Ovary (tissue), 9 donors: ENCODE results near the gene TMEM95. TPM values are rescaled to one million over a fixed set of nuclear protein-coding genes. Genes with fewer than 3 reads are reported as not detected.

Source experiments
- DNase-seq, 5 donors: peaks; one replicate each; pipeline ENCODE4 v3.0.0-alpha.2; 2019 to 2020
- H3K27ac ChIP-seq, 2 donors: fragments of 200-600 bp; one replicate each; pipeline versions ENCODE4 v1.5.1 to v1.8.0; 2019 to 2022
- H3K27me3 ChIP-seq: fragments of 200-600 bp; one replicate; pipeline ENCODE4 v1.8.0; 2022
- H3K36me3 ChIP-seq: fragments of 200-600 bp; sonication (generic); one replicate; pipeline ENCODE4 v1.5.1; 2019
- H3K4me1 ChIP-seq: one replicate; pipeline ENCODE4 v1.8.1; 2013; ENCODE audit warnings: mild to moderate bottlenecking, moderate library complexity; ENCODE audit not compliant: insufficient read depth
- H3K4me3 ChIP-seq: fragments of 200-600 bp; sonication (generic); one replicate; pipeline ENCODE4 v1.5.1; 2017
- H3K9me3 ChIP-seq, 2 donors: fragments of 200-600 bp in 1 of 2; sonication (generic) in 1 of 2; one replicate each; pipeline versions ENCODE4 v1.5.1 to v1.8.1; 2013 to 2019; ENCODE audit warnings: mild to moderate bottlenecking in 1 of 2, moderate library complexity in 1 of 2
- CTCF ChIP-seq, 3 donors: fragments of 450-650 bp in 2 of 3; fragments of 200-600 bp in 1 of 3; IDR thresholded peaks; one replicate each; pipeline versions ENCODE4 v1.5.1 to v1.8.0; 2016 to 2022; ENCODE audit warnings: antibody characterized with exemption in 3 of 3, mild to moderate bottlenecking in 1 of 3
- EP300 ChIP-seq: sonication (generic); formaldehyde crosslinking; IDR thresholded peaks from one replicate; pipeline ENCODE4 v1.6.1; 2017; ENCODE audit warnings: antibody characterized with exemption
- POLR2A ChIP-seq: fragments of 450-650 bp; IDR thresholded peaks from one replicate; pipeline ENCODE4 v1.6.1; 2017; ENCODE audit warnings: antibody characterized with exemption, mild to moderate bottlenecking, moderate library complexity
- WGBS, 3 donors: extraction: QIAGEN DNeasy Blood & Tissue Kit in 1 of 3; methylation state at CpG; one replicate each; pipeline versions ENCODE4 v1.1.5 to v1.1.7; 2013 to 2017; 5-methylcytosine and 5-hydroxymethylcytosine counted together
- intact Hi-C, 4 donors: fragments of 100-400 bp; cut with DNase I; formaldehyde crosslinking; loops; one replicate each; pipeline versions ENCODE4 v1.11.0 to v1.15.1; 2022 to 2023
- polyA plus RNA-seq, 2 donors: library from polyadenylated mRNA; stranded (reverse); fragments of 200-250 nt in 1 of 2; fragments of 350-450 nt in 1 of 2; fragmentation: Illumina TruSeq in 1 of 2; extraction: RNeasy Lipid Tissue Mini Kit (QIAGEN cat#74804) in 1 of 2; gene quantifications; one replicate each; pipeline ENCODE4 v1.2.3, GENCODE V29; 2013 to 2014
- total RNA-seq, 7 donors: library from RNA; depleted of rRNA in 2 of 7; stranded (reverse); fragments of >200 nt in 2 of 7; fragmentation: NEBNext Ultra II Directional in 3 of 7; extraction: Animal tissue kit (Norgen Biotek cat#: 25700) in 3 of 7; gene quantifications; one replicate each; pipeline versions ENCODE4 v1.1.0 to v1.2.4, GENCODE V29; 2016 to 2023
- donor health status: DM: no; HTN: no; CAD: no; lungs with moderate emphysema.
- donor health status: DM: no; HTN: no; CAD: no.
- donor health status: Bipolar disorder and iron deficiency.
- donor health status: DM: yes; HTN: yes; CAD: no.
- donor health status: DM: no; HTN: no; CAD: no.
- donor health status: DM: yes; HTN: yes; CAD: no.

The TMEM95 gene
- total and polyA plus RNA-seq, 9 donors = not detected

GRCh38 chr17:7347630-7348477, 7.1 kb upstream of the TMEM95 start:
- 44 to 48% (median 45%) methylated on average over 19 of the region's 19 CpGs for WGBS, 3 donors
- peak in 3 of 5 donors; percentile 33 to 55 (median 40) for DNase-seq
- no peaks in the 10 kb centered on the region for H3K36me3 ChIP-seq
- intact Hi-C loops = loop anchor here in 3 of 4 donors (2.0 to 5.0 kb wide), 3 partner anchors 17 to 66 kb away; partner anchors contain the start of genes NLGN2 (in 1 of the 3) and SLC2A4 (in 1 of the 3)
- H3K27me3 ChIP-seq = no peaks in the 10 kb centered on the region
- H3K4me3 ChIP-seq = no peak overlapping the region
- TF ChIP-seq EP300 (no peak), CTCF (IDR thresholded peaks at IDR 0.05) (no peak), POLR2A (no peak)
- H3K4me1 ChIP-seq = peaks cover 13% of the 10 kb centered on the region
- no peak overlapping the region for H3K27ac ChIP-seq
- no peaks in the 10 kb centered on the region for H3K9me3 ChIP-seq

- H3K27ac ChIP-seq = no peak overlapping the region
- H3K4me1 ChIP-seq = peaks cover 19% of the 10 kb centered on the region
- H3K4me3 ChIP-seq = no peak overlapping the region
- 37 to 48% (median 47%) methylated on average over 19 of the region's 19 CpGs for WGBS, 3 donors
- no peak for TF ChIP-seq EP300
- no peak for TF ChIP-seq CTCF (IDR thresholded peaks at IDR 0.05)
- no peak for TF ChIP-seq POLR2A
- no peaks in the 10 kb centered on the region for H3K36me3 ChIP-seq
- DNase-seq = peak; percentile 49 to 70 (median 59)
- H3K27me3 ChIP-seq = no peaks in the 10 kb centered on the region
- H3K9me3 ChIP-seq = no peaks in the 10 kb centered on the region
- intact Hi-C loops = loop anchor here in 3 of 4 donors (2.0 to 5.0 kb wide), 3 partner anchors 18 to 66 kb away; partner anchors contain the start of genes NLGN2 (in 1 of the 3) and SLC2A4 (in 1 of the 3)
Measured at GRCh38 chr17:7348478-7349242, 6.3 kb upstream of the TMEM95 start.

GRCh38 chr17:7351665-7352502, 3.1 kb upstream of the TMEM95 start, which contains the start of gene KCTD11:
TSS of gene KCTD11 (plus strand) at chr17:7352162.
- DNase-seq = peak; percentile 89 to 94 (median 90)
- Histone ChIP-seq H3K4me3 (peak within 1 kb of the TSS; percentile 64), H3K4me1 (peaks cover 23% of the 10 kb centered on the region), H3K27me3 (no peaks in the 10 kb centered on the region), H3K9me3 (no peaks in the 10 kb centered on the region), H3K36me3 (no peaks in the 10 kb centered on the region), H3K27ac (peak within 1 kb of the TSS; percentile 89 to 96)
- intact Hi-C loops = loop anchor here in 3 of 4 donors (2.0 to 10.0 kb wide), 5 partner anchors 83 to 213 kb away; partner anchors contain the start of genes FGF11 (in 2 of the 3), SENP3 (in 2 of the 3), TMEM102 (in 2 of the 3) and POLR2A (in 1 of the 3)
- TF ChIP-seq POLR2A (peak; percentile 4), EP300 (no peak), CTCF (IDR thresholded peaks at IDR 0.05) (peak in 1 of 3 donors; percentile 71)
- 0 to 1% (median 1%) methylated on average over 55 to 91 of the region's 91 CpGs for WGBS, 3 donors
